GM18499 (cell line): ENCODE measurements around the gene NT5C.

ENCODE experiments used
- ATAC-seq: cut with Tn5 transposase; IDR thresholded peaks from one replicate; pipeline ENCODE4 v1.9.1; 2021; ENCODE audit warnings: moderate number of reproducible peaks; ENCODE audit not compliant: insufficient read depth, unreplicated experiment

NT5C gene

GRCh38 chr17:75124041-75124818, 7.3 kb downstream of the NT5C start:
- no peak for ATAC-seq

GRCh38 chr17:75118307-75118706, 13.2 kb downstream of the NT5C start:
- ATAC-seq = no peak

- no peak for ATAC-seq
Observed at GRCh38 chr17:75116737-75117136, 14.8 kb downstream of the NT5C start.

- no peak for ATAC-seq
Observed at GRCh38 chr17:75115555-75115954, 16.0 kb downstream of the NT5C start.

- ATAC-seq = no peak
Observed at GRCh38 chr17:75114552-75115314, 16.8 kb downstream of the NT5C start.

GRCh38 chr17:75113798-75114551, 17.6 kb downstream of the NT5C start:
- ATAC-seq = no peak

- no peak for ATAC-seq
Observed at GRCh38 chr17:75111777-75112335, 19.7 kb downstream of the NT5C start.

GRCh38 chr17:75110234-75110937, 21.2 kb downstream of the NT5C start:
- ATAC-seq = no peak

GRCh38 chr17:75109407-75110233, 21.9 kb downstream of the NT5C start, which contains the start of gene ARMC7:
TSS of gene ARMC7 (plus strand) at chr17:75109969. CDS start at chr17:75110289, 320 bp downstream.
- no peak for ATAC-seq

- no peak for ATAC-seq
Observed at GRCh38 chr17:75109046-75109406, 22.5 kb downstream of the NT5C start.

- ATAC-seq = no peak
Observed at GRCh38 chr17:75108193-75108592, 23.3 kb downstream of the NT5C start.

- ATAC-seq = no peak
Observed at GRCh38 chr17:75105126-75106080, 26.1 kb downstream of the NT5C start.

- ATAC-seq = no peak
Observed at GRCh38 chr17:75103601-75104554, 27.7 kb downstream of the NT5C start.

GRCh38 chr17:75102385-75102821, 29.1 kb downstream of the NT5C start:
- no peak for ATAC-seq

GRCh38 chr17:75099881-75100595, 31.5 kb downstream of the NT5C start:
- ATAC-seq = no peak

GRCh38 chr17:75098861-75099260, 32.7 kb downstream of the NT5C start:
- ATAC-seq = no peak
